Retina (tissue), 1 donor: Measurements from ENCODE around the gene RFLNA.

Source experiments
- DNase-seq: peaks from one replicate; pipeline ENCODE4 v3.0.0-alpha.2; 2016

Gene RFLNA

DNA sequence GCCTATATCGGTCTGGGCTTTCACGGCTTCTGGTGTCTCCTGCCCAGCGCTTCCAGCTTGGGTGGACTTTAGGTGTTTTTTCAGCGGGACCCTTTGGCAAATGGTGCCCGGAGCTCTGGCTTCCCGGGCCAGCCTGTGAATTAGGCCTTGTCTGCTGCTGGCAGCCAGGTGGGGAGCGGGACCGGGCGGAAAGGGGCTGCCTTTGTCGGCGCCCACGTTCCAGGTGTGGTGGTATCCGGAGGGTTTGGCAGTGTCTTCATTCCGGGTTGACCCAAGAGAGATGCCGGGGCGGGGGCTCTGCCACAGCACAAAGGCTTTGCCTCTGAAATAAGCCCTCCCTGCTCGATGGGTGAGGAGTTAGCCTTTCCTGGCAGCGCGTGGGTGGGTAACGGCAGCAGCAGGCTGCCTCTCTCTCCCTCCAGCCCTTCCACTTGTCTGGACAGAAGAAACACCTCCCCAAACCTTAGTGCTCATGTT is 9.5 kb downstream of the RFLNA start:
- no peak for DNase-seq

GRCh38 chr12:124305136-124305535 is 10.2 kb downstream of the RFLNA start:
- DNase-seq, result no peak

- DNase-seq, result no peak
These were observed 11.1 kb downstream of the RFLNA start for GRCh38 chr12:124305776-124306685.

- DNase-seq, result no peak
These were observed 12.0 kb downstream of the RFLNA start for GRCh38 chr12:124306686-124307555.

DNA sequence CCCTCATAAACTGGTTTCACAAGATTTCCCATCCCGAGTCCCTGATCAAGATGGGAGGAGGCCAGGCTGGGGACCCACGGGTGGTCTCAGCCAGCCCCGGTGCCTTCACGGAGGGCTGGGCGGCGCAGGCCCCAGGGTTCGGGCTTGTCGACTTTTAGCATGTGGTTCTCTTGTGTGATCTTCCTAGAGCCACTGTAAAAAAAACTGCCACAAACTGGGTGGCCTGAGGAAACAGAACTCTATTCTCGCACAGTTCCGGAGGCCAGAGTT is 12.6 kb downstream of the RFLNA start:
- no peak for DNase-seq

- DNase-seq, result no peak
These were observed 13.8 kb downstream of the RFLNA start for GRCh38 chr12:124308741-124309140.

DNA sequence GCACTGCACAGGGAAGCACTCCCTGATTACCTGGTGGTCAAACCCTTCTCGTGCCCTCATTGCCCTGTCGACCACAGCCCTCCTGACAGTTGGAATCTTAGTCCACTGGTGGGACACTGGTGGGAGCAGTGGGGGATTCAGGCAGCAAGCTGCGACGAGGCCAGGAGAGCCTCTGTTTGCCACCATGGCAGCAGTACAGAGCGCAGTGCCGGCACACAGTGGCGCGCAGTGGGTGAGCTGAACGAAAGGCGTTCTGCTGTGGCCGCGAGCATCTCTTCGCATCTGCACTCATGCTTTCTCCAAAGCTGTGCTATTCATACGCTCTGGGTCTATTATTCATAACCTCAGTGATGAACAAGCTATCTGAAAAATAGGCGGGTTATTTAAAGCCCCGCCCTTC is 14.3 kb downstream of the RFLNA start:
- no peak for DNase-seq

DNA sequence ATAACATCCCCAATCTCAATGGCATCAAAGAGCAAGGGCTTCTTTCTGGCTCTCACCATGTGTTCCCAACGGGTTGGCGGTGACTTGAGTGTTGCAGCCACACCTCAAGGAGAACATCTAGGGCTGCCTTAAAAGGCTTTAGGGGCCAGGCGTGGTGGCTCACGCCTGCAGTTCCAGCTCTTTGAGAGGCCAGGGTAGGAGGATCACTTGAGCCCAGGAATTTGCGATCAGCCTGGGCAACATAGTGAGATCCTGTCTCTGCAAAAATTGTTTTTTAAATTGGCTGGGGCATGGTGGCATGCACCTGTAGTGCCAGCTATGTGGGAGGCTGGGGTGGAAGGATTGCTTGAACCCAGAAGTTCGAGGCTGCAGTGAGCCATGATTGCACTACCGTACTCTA is 14.9 kb downstream of the RFLNA start:
- DNase-seq, result no peak

- DNase-seq, result no peak
These were observed 15.3 kb downstream of the RFLNA start for GRCh38 chr12:124310178-124310577.

DNA sequence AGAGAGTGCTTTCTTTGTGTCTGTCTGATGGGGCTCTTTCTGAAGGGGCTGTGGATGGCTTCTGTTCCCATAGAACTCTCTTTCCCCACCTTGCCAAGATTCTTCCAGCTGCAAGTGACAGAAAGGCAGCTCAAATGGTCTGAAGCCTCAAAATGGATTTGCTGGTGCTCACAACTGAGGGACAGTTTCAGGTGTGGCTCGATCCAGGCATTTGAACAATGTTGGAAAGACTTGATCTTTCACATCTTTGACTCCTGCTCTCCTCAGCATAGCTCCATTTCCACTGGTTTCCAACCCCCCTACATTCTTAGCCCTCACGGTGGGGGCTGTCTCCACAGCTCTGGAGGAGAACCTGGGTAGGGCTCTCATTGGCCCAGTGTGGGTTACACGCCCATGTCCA is 15.9 kb downstream of the RFLNA start:
- DNase-seq, result no peak

- DNase-seq, result no peak
These were observed 16.6 kb downstream of the RFLNA start for GRCh38 chr12:124311292-124312109.

- no peak for DNase-seq
These were observed 17.7 kb downstream of the RFLNA start for GRCh38 chr12:124312601-124313000.

DNA sequence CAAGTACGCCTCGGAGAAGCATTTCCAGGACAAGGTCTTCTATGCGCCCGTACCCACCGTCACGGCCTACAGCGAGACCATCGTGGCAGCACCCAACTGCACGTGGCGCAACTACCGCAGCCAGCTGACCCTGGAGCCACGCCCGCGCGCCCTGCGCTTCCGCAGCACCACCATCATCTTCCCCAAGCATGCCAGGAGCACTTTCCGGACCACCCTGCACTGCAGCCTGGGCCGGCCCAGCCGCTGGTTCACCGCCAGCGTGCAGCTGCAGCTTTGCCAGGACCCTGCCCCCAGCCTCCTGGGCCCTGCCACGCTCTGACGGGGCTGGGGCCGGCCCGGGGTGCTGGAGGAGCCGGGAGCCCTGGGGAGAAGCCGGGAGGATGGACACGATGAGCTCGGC is 19.3 kb downstream of the RFLNA start:
- no peak for DNase-seq

GRCh38 chr12:124314766-124315165 is 19.9 kb downstream of the RFLNA start:
- DNase-seq, result no peak

DNA sequence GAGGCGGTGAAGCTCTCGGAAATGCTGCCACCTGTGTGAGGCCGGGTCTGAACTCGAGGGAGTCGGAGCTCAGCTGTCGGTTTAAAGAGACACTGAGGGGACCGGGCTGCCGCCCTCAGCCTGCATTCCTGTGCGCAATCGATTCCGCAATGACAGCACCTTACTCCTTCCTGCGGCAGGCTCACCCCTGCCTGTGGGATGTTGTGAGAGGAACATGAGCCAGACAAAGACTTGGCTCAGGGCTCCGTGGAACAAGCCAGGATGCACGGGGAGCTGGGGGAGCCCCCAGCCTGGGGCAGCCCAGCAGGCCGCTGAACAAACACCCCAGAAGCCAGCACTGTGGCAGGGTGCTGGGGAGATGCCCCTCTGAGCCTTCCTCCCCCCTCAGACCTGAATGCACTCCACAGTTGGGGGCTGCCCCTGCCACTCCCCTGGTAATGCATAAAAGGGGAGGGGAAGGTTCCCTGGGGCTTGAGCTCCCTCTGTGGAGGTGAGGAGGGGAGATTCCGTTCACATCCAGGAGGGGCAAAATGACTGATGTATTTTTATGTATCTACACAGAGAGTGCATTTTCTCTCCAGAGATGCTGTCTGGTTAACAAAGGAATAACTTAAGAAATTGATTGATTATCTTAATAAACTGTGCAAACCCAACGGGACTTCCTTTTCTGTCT is 20.6 kb downstream of the RFLNA start:
- no peak for DNase-seq

DNA sequence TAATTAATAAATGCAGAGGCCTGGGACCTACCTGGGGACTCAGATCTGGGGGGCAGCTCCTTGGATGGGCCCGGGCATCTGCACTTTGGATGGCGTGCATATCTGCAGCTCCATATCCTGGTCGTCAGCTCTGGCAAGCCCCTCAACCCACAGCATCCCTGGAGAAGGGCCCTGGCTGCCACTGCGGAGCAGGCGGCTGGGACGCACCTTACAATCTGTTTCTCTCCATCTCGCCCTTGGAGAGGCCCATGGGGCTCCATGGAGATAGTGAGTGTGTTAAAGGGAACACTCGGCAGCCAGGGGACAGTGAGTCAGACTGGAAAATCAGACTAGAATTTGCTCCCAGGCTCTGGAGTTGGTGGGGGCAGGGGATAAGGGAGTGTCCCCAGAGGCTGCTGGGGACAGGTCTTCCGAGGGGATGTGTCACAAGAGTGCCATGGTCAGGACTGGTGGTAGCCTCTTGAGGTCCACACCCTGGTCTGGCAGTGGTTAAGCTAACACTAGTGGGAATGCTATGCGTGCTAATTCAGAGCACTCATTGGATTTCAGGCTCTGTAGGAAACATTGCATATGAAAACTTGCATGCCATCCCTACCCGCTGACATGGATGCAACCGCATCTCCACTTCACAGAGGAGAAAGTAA is 21.5 kb downstream of the RFLNA start:
- no peak for DNase-seq

- DNase-seq, result no peak
These were observed 22.5 kb downstream of the RFLNA start for GRCh38 chr12:124317400-124317799.

DNA sequence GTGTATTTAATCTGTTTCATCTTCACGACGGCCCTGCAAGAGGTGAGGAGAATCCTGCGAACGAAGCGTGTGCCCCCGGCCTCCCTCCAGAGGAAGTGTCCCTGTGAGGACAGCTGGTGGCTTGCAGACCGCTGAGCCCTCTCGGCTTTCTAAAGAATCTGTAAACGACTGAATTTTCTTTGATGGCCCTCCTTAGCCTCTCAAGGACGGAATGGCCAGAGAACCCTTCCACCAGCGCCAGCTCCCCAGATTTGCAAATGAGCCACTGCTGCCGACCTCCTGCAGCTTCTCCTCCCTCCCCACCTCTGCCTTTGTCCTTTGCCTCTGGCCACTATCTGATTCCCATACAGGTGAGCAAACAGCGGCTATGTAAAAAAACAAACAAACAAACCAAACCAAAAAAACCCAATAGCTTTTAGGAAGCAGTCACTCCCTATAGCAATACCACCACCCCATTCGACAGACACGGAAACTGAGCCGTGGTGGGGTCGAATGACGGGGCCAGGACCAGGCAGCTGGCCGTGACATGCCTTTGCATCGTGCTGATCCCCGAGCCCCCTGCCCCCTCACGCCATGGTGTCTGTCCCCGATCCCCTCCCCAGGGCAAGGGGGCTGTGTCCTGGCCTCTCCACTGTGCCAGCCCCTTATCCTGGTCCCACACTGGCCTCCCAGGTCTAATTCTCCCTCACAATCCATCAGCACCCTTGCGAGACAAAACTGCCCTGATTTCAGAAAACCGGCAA is 23.6 kb downstream of the RFLNA start:
- no peak for DNase-seq

- no peak for DNase-seq
These were observed 24.6 kb downstream of the RFLNA start for GRCh38 chr12:124319368-124320050.

DNA sequence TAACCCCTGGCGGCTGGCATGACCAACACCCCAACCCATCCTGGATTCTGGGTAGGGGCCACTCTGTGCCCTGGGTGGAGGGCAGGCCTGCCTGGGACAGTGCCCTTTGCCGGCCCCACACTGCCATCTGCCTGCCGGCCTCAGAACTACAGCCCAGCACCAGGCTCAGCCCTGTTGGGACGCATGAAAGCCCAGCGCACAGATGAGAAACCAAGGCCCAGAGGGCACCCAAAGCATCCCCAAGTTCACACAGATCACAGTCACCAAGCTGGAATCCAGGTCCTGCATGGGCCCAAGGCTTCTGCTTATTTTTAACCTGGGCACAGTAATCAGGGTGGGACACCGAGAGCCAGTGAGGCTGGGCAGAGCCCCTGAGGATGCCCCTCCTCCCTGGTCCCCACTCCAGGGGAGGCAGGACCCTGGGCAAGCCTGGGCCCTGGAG is 26.2 kb downstream of the RFLNA start:
- DNase-seq, result peak; percentile 78
